Measurements from ENCODE around the gene GFM1.

Gene GFM1

DNA sequence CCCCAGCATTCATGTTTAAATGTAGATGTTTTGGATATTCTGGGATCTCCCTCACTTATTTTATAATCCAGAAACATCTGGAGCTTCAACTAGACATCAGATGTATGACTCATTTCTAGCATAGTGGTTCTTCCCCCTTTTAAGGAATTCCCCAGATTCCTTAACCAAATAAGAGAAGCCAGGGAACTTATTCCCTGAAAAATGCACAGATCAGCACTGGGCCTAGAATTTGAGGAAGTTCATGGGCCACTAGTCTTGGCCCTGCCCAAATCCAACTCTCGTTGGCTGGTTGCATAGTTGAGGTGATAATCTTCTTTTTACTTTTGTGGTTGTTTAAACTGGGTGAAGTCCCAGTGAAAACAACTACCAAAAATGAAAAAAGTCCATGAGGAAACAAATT is 67.6 kb downstream of the GFM1 start:
- DNase-seq (ENCODE audit: insufficient read length) (no peak), FAIRE-seq (no peak)
- TF ChIP-seq POLR2AphosphoS5 (IDR thresholded peaks at IDR 0.05; ENCODE audit: low read depth, low read length) (no peak), POLR2A (IDR thresholded peaks at IDR 0.05; ENCODE audit: low read depth, low read length) (no peak), TAF1 (IDR thresholded peaks at IDR 0.05; ENCODE audit: borderline replicate concordance, low read depth, low read length) (no peak)

- no peak for TF ChIP-seq POLR2AphosphoS5 (IDR thresholded peaks at IDR 0.05; ENCODE audit: low read depth, low read length)
- TF ChIP-seq POLR2A (IDR thresholded peaks at IDR 0.05; ENCODE audit: low read depth, low read length): no peak
- no peak for TF ChIP-seq TAF1 (IDR thresholded peaks at IDR 0.05; ENCODE audit: borderline replicate concordance, low read depth, low read length)
- FAIRE-seq: no peak
- DNase-seq (ENCODE audit: insufficient read length): no peak
Observed at GRCh38 chr3:158712443-158712842, 68.1 kb downstream of the GFM1 start.

- TF ChIP-seq POLR2A (IDR thresholded peaks at IDR 0.05; ENCODE audit: low read depth, low read length) (no peak), POLR2AphosphoS5 (IDR thresholded peaks at IDR 0.05; ENCODE audit: low read depth, low read length) (no peak), TAF1 (IDR thresholded peaks at IDR 0.05; ENCODE audit: borderline replicate concordance, low read depth, low read length) (no peak)
- FAIRE-seq (no peak), DNase-seq (ENCODE audit: insufficient read length) (no peak)
Observed at GRCh38 chr3:158713094-158713499, 68.8 kb downstream of the GFM1 start.

- FAIRE-seq (no peak), DNase-seq (ENCODE audit: insufficient read length) (no peak)
- TF ChIP-seq POLR2A (IDR thresholded peaks at IDR 0.05; ENCODE audit: low read depth, low read length): no peak
Observed at GRCh38 chr3:158717576-158717975, 73.2 kb downstream of the GFM1 start.

GRCh38 chr3:158718490-158719170 is 74.3 kb downstream of the GFM1 start:
- TF ChIP-seq TAF1 (IDR thresholded peaks at IDR 0.05; ENCODE audit: borderline replicate concordance, low read depth, low read length) (no peak), POLR2A (IDR thresholded peaks at IDR 0.05; ENCODE audit: low read depth, low read length) (no peak), POLR2AphosphoS5 (IDR thresholded peaks at IDR 0.05; ENCODE audit: low read depth, low read length) (no peak)
- no peak for DNase-seq (ENCODE audit: insufficient read length)
- FAIRE-seq: no peak

DNA sequence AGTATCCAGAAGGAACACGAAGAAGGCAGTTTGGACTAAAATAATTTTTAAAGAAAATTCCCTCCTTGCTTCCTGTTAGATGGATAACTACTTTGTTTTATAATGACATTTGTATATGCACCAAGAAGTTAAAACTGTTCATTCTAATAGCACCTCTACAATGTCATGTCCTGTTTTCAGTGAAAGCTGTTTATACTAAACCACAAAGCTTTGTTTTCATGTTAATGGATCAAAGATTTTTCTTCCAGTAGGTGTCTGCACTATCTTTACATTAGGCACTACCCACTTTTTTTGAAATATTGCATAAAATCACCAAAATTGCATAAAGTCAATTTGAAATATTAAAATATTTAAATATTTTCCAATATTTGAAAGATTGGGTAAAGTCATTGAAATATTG is 77.8 kb downstream of the GFM1 start:
- no peak for DNase-seq (ENCODE audit: insufficient read length)

GRCh38 chr3:158723991-158724390 is 79.7 kb downstream of the GFM1 start:
- FAIRE-seq (no peak), DNase-seq (ENCODE audit: insufficient read length) (no peak)
- TF ChIP-seq POLR2A (IDR thresholded peaks at IDR 0.05; ENCODE audit: low read depth, low read length): no peak
- no peak for TF ChIP-seq TAF1 (IDR thresholded peaks at IDR 0.05; ENCODE audit: borderline replicate concordance, low read depth, low read length)
- no peak for TF ChIP-seq POLR2AphosphoS5 (IDR thresholded peaks at IDR 0.05; ENCODE audit: low read depth, low read length)

More for the DNA sequence above, 77.8 kb downstream of the GFM1 start:
- TF ChIP-seq TAF1 (IDR thresholded peaks at IDR 0.05; ENCODE audit: borderline replicate concordance, low read depth, low read length) (no peak), POLR2AphosphoS5 (IDR thresholded peaks at IDR 0.05; ENCODE audit: low read depth, low read length) (no peak), POLR2A (IDR thresholded peaks at IDR 0.05; ENCODE audit: low read depth, low read length) (no peak)
- FAIRE-seq: no peak

DNA sequence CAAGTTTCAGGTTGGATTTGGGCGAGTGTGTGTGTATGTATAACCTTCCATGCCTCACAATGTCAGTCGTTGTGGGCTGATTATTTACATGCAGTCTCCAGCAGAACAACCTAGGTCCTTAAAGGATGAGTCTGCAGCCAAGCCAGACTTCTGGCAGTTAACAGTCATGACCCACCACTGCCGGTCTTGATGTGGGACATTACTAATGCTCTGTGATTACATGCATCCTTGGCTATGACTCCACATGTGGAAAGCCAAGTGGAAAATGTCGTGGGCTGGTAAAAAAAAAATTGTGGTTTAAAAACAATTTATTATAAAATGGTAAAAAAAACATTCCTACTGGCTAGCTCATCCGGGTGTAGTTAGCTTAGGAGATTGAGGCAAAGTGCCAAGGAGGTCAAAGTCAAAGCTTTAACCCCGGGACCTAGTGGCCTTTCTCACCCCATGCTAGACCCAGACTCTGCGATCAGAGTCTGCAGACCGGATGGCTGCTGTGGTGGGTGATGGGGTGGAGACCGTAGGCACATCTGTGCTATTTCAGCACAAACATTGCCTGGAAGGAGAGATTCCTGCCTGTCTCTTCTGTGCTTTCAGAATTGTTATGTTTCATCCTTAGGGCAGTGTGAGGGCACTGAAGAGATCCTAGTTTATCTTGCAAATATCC is 81.2 kb downstream of the GFM1 start:
- TF ChIP-seq TAF1 (IDR thresholded peaks at IDR 0.05; ENCODE audit: borderline replicate concordance, low read depth, low read length) (no peak), POLR2A (IDR thresholded peaks at IDR 0.05; ENCODE audit: low read depth, low read length) (no peak), POLR2AphosphoS5 (IDR thresholded peaks at IDR 0.05; ENCODE audit: low read depth, low read length) (no peak)
- FAIRE-seq: no peak
- no peak for DNase-seq (ENCODE audit: insufficient read length)

DNA sequence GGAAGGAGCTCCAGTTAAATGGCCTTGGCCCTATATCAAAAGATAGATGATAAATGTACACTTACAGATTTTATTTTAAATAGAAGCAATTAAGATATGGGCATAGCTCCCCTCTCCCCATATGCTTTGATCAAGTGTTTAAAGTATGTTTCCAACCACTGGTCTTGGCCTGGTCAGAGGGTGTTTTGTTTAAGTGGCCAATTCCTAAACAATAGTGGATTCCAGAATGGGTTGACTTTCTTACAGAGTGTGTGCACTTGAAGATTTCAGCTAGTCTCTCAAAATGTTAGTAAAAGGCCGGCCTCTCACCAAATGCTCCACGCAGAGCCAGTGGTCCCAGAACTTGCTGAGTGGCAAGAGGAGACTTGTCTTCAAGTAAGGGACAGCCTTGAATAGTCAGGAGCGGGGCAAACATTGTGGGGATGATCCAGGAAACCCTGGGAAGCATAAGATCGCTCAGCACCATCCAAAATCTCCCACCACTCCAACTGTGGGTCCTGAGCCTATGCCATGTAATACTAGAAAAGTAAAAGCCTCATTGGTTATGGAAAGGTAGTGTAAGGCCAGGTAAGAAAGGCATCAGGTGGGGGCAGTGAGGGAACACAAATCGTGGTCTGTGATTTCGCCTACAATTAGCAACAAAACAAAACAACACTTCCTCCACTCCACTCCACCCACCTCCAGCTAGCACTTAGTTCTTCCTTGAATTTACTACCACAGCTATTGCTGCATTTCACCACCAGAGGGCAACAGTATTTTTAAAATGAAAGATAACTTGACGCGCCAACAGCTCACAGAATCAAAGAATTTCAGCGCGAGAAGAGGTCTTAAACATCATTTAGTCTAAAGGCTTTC is 83.1 kb downstream of the GFM1 start:
- FAIRE-seq: peak; percentile 87
- peak; percentile 42 for DNase-seq (ENCODE audit: insufficient read length)
- no peak for TF ChIP-seq TAF1 (IDR thresholded peaks at IDR 0.05; ENCODE audit: borderline replicate concordance, low read depth, low read length)
- TF ChIP-seq POLR2A (IDR thresholded peaks at IDR 0.05; ENCODE audit: low read depth, low read length): no peak
- no peak for TF ChIP-seq POLR2AphosphoS5 (IDR thresholded peaks at IDR 0.05; ENCODE audit: low read depth, low read length)

- DNase-seq (ENCODE audit: insufficient read length) (no peak), FAIRE-seq (no peak)
- TF ChIP-seq POLR2A (IDR thresholded peaks at IDR 0.05; ENCODE audit: low read depth, low read length): no peak
- TF ChIP-seq TAF1 (IDR thresholded peaks at IDR 0.05; ENCODE audit: borderline replicate concordance, low read depth, low read length): no peak
- no peak for TF ChIP-seq POLR2AphosphoS5 (IDR thresholded peaks at IDR 0.05; ENCODE audit: low read depth, low read length)
Observed at GRCh38 chr3:158728061-158728377, 83.7 kb downstream of the GFM1 start.

- TF ChIP-seq POLR2AphosphoS5 (IDR thresholded peaks at IDR 0.05; ENCODE audit: low read depth, low read length) (no peak), POLR2A (IDR thresholded peaks at IDR 0.05; ENCODE audit: low read depth, low read length) (no peak), TAF1 (IDR thresholded peaks at IDR 0.05; ENCODE audit: borderline replicate concordance, low read depth, low read length) (no peak)
- FAIRE-seq (no peak), DNase-seq (ENCODE audit: insufficient read length) (no peak)
Observed at GRCh38 chr3:158728851-158729250, 84.5 kb downstream of the GFM1 start.
